Spleen (tissue), 13 donors: ENCODE results near the gene MT3. TPM values are rescaled to one million over a fixed set of nuclear protein-coding genes. Genes with fewer than 3 reads are reported as not detected.

Source experiments
- DNase-seq: peaks from one replicate; pipeline ENCODE4 v3.0.0-alpha.2; 2020
- H3K27ac ChIP-seq, 8 donors: fragments of 200-600 bp; sonication (generic) in 7 of 8; 1 replicate in 4 of 8; 2 replicates in 4 of 8; pipeline versions ENCODE4 v1.5.0 to v1.8.0; 2016 to 2021; ENCODE audit warnings: inconsistent platforms in 4 of 8, mild to moderate bottlenecking in 4 of 8, moderate library complexity in 1 of 8
- H3K27me3 ChIP-seq, 7 donors: fragments of 200-600 bp; sonication (generic) in 6 of 7; replicated peaks in 1 of 7; 1 replicate in 4 of 7; 2 replicates in 3 of 7; pipeline versions ENCODE4 v1.5.0 to v1.8.0; 2016 to 2021; ENCODE audit warnings: inconsistent platforms in 3 of 7, mild to moderate bottlenecking in 1 of 7
- H3K36me3 ChIP-seq, 6 donors: fragments of 200-600 bp; sonication (generic) in 5 of 6; 1 replicate in 4 of 6; 2 replicates in 2 of 6; pipeline versions ENCODE4 v1.5.0 to v1.8.0; 2016 to 2021; ENCODE audit warnings: inconsistent platforms in 2 of 6
- H3K4me1 ChIP-seq, 6 donors: fragments of 200-600 bp; sonication (generic) in 5 of 6; 1 replicate in 3 of 6; 2 replicates in 3 of 6; pipeline versions ENCODE4 v1.5.0 to v1.8.0; 2016 to 2021; ENCODE audit warnings: inconsistent platforms in 3 of 6
- H3K4me3 ChIP-seq, 8 donors: fragments of 200-600 bp; sonication (generic) in 7 of 8; 1 replicate in 4 of 8; 2 replicates in 4 of 8; pipeline versions ENCODE4 v1.5.0 to v1.8.0; 2016 to 2021; ENCODE audit warnings: inconsistent platforms in 4 of 8, mild to moderate bottlenecking in 4 of 8, moderate library complexity in 2 of 8
- H3K9me3 ChIP-seq, 8 donors: fragments of 200-600 bp; sonication (generic) in 7 of 8; 1 replicate in 4 of 8; 2 replicates in 4 of 8; pipeline versions ENCODE4 v1.5.0 to v1.8.0; 2016 to 2021; ENCODE audit warnings: inconsistent platforms in 4 of 8
- POLR2A ChIP-seq, 3 donors: fragments of 450-650 bp; IDR thresholded peaks; one replicate each; pipeline ENCODE4 v1.5.1; 2017; ENCODE audit warnings: antibody characterized with exemption in 3 of 3, mild to moderate bottlenecking in 1 of 3
- POLR2AphosphoS5 ChIP-seq, 3 donors: sonication (generic); formaldehyde crosslinking; IDR thresholded peaks; one replicate each; pipeline ENCODE4 v1.5.1; 2017; ENCODE audit warnings: antibody characterized with exemption in 3 of 3
- WGBS, 5 donors: extraction: QIAGEN DNeasy Blood & Tissue Kit in 3 of 5; methylation state at CpG; one replicate each; pipeline versions ENCODE4 v1.1.5 to v1.1.7; 2013 to 2018; 5-methylcytosine and 5-hydroxymethylcytosine counted together
- intact Hi-C: fragments of 100-400 bp; cut with DNase I; formaldehyde crosslinking; loops from one replicate; pipeline ENCODE4 v1.15.0; 2023; ENCODE audit warnings: low total_unique reads
- long read RNA-seq, 2 donors: transcript quantifications; one replicate each; lab custom pipeline, GENCODE V29; 2026
- polyA plus RNA-seq, 3 donors: library from polyadenylated mRNA; stranded (reverse); fragments of 200-250 nt; gene quantifications; one replicate each; pipeline ENCODE4 v1.2.1, GENCODE V29; 2013
- total RNA-seq, 7 donors: library from RNA; depleted of rRNA in 3 of 7; stranded (reverse); fragments of >200 nt in 3 of 7; fragmentation: NEBNext Ultra II Directional in 4 of 7; extraction: Animal tissue kit (Norgen Biotek cat#: 25700) in 4 of 7; gene quantifications; one replicate each; pipeline versions ENCODE4 v1.1.0 to v1.2.1, GENCODE V29; 2016 to 2021
- TF ChIP-seq, protein P1 (sequence below), 11 experiments: fragments of 200-600 bp in 7 of 11; fragments of 450-650 bp in 4 of 11; sonication (generic) in 4 of 11; IDR thresholded peaks in 8 of 11; conservative IDR thresholded peaks in 3 of 11; 1 replicate in 7 of 11; 2 replicates in 4 of 11; pipeline versions ENCODE4 v1.4.0 to v1.8.0; 2016 to 2021; ENCODE audit warnings: antibody characterized with exemption in 11 of 11, inconsistent platforms in 4 of 11, mild to moderate bottlenecking in 1 of 11
- donor health status: healthy with polysubstance abuse.
- donor health status: DM: no; HTN: no; CAD: no; lungs with moderate emphysema.
- donor health status: DM: no; HTN: no; CAD: no.
- donor health status: Bipolar disorder and iron deficiency.
- donor health status: healthy.
- donor health status: DM: no; HTN: no; CAD: no.
- donor health status: DM: yes; HTN: yes; CAD: no.

Gene MT3
- total RNA-seq, result under 1 TPM in 1 of 7 donors, not detected in 6; 0.77 TPM
- polyA plus RNA-seq, result 10 to 100 TPM in 1 of 3 donors, 1 to 10 TPM in 1, not detected in 1; 1.5 to 11.5 TPM
- long read RNA-seq, donor 1, result 0 reads
- long read RNA-seq, donor 2, result 0 reads

- 5 to 10% (median 5%) methylated on average over 30 to 87 of the region's 87 CpGs for WGBS, 5 donors
- intact Hi-C loops, result no loop called here
- H3K4me3 ChIP-seq, result peak within 1 kb of the TSS; percentile 23 to 69 (median 36)
- peaks cover 0 to 6% (median 0%) of the 10 kb centered on the region in 8 donors for H3K9me3 ChIP-seq
- peaks cover 8 to 16% (median 13%) of the 10 kb centered on the region in 6 donors for H3K4me1 ChIP-seq
- peaks cover 0 to 54% (median 23%) of the 10 kb centered on the region in 7 donors for H3K27me3 ChIP-seq
- no peak for TF ChIP-seq POLR2AphosphoS5 (IDR thresholded peaks at IDR 0.05)
- TF ChIP-seq, protein P1, sequence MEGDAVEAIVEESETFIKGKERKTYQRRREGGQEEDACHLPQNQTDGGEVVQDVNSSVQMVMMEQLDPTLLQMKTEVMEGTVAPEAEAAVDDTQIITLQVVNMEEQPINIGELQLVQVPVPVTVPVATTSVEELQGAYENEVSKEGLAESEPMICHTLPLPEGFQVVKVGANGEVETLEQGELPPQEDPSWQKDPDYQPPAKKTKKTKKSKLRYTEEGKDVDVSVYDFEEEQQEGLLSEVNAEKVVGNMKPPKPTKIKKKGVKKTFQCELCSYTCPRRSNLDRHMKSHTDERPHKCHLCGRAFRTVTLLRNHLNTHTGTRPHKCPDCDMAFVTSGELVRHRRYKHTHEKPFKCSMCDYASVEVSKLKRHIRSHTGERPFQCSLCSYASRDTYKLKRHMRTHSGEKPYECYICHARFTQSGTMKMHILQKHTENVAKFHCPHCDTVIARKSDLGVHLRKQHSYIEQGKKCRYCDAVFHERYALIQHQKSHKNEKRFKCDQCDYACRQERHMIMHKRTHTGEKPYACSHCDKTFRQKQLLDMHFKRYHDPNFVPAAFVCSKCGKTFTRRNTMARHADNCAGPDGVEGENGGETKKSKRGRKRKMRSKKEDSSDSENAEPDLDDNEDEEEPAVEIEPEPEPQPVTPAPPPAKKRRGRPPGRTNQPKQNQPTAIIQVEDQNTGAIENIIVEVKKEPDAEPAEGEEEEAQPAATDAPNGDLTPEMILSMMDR (IDR thresholded peaks at IDR 0.05 in 8 of 11, conservative IDR thresholded peaks at IDR 0.05 in 3 of 11), result no peak
- TF ChIP-seq POLR2A (IDR thresholded peaks at IDR 0.05), result no peak
- H3K27ac ChIP-seq, result no peak within 1 kb of the TSS
- no peak for DNase-seq
- no peaks in the 10 kb centered on the region for H3K36me3 ChIP-seq
Observed at GRCh38 chr16:56589141-56590039, at the start of gene MT3. MT3 (plus strand) TSS chr16:56589528; CDS start chr16:56589591, 63 bp downstream.

GRCh38 chr16:56539656-56540055 is 49.7 kb upstream of the MT3 start:
- H3K9me3 ChIP-seq, result no peaks in the 10 kb centered on the region
- peaks cover 0 to 30% (median 4%) of the 10 kb centered on the region in 7 donors for H3K27me3 ChIP-seq
- no peaks in the 10 kb centered on the region for H3K4me1 ChIP-seq
- no peak for DNase-seq
- intact Hi-C loops, result no loop called here
- 43 to 74% (median 58%) methylated on average over 4 of the region's 4 CpGs for WGBS, 5 donors
- no peaks in the 10 kb centered on the region for H3K36me3 ChIP-seq
- H3K27ac ChIP-seq, result peak overlapping the region in 7 of 8 donors; percentile 15 to 74 (median 38)
- TF ChIP-seq POLR2A (IDR thresholded peaks at IDR 0.05), result no peak
- TF ChIP-seq, protein P1 (IDR thresholded peaks at IDR 0.05 in 8 of 11, conservative IDR thresholded peaks at IDR 0.05 in 3 of 11), result no peak
- no peak for TF ChIP-seq POLR2AphosphoS5 (IDR thresholded peaks at IDR 0.05)
- H3K4me3 ChIP-seq, result no peak overlapping the region

DNA sequence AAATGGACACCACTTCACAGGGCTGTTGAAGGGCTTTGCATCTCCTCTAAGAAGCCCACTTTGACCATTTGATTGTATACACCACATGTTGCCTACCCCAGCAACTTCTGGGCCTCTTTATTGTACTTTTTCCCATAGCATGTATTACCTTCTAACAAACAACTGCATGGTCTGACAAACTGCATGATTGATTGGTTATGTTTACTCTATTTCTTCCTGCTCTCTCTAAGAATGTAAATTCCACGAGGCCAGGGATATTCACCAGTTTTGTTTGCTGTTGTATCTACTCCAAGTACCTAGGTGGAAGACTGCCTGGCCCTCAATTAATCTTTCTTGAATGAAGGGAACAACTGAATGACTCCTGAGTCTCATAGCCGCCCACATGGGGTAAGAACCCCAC is 47.3 kb upstream of the MT3 start:
- H3K36me3 ChIP-seq, result no peaks in the 10 kb centered on the region
- no peak for DNase-seq
- H3K9me3 ChIP-seq, result no peaks in the 10 kb centered on the region
- TF ChIP-seq POLR2A (IDR thresholded peaks at IDR 0.05) (no peak), POLR2AphosphoS5 (IDR thresholded peaks at IDR 0.05) (no peak)
- TF ChIP-seq, protein P1 (IDR thresholded peaks at IDR 0.05 in 8 of 11, conservative IDR thresholded peaks at IDR 0.05 in 3 of 11), result no peak
- H3K4me3 ChIP-seq, result no peak overlapping the region
- H3K4me1 ChIP-seq, result peaks cover 0 to 3% (median under 1%) of the 10 kb centered on the region in 6 donors
- intact Hi-C loops, result no loop called here
- 18 to 54% (median 24%) methylated on average over 2 of the region's 2 CpGs for WGBS, 5 donors
- no peak overlapping the region for H3K27ac ChIP-seq
- H3K27me3 ChIP-seq, result peaks cover 0 to 19% (median 0%) of the 10 kb centered on the region in 7 donors
